GM12864 (cell line): ENCODE results near the gene SLC41A1.

ENCODE experiments used
- DNase-seq: peaks from one replicate; pipeline ENCODE4 v3.0.0-alpha.2; 2011; ENCODE audit warnings: low read depth
- H3K4me3 ChIP-seq: 2 replicates; pipeline ENCODE4 v1.5.1; 2011; ENCODE audit warnings: mild to moderate bottlenecking, low read depth, low read length, control low read depth
- CTCF ChIP-seq: IDR thresholded peaks from 2 replicates; pipeline ENCODE4 v1.5.1; 2011; ENCODE audit warnings: low read depth, mild to moderate bottlenecking, moderate library complexity, low read length, control low read depth, inconsistent platforms; ENCODE audit errors: missing control alignments

SLC41A1 gene

DNA sequence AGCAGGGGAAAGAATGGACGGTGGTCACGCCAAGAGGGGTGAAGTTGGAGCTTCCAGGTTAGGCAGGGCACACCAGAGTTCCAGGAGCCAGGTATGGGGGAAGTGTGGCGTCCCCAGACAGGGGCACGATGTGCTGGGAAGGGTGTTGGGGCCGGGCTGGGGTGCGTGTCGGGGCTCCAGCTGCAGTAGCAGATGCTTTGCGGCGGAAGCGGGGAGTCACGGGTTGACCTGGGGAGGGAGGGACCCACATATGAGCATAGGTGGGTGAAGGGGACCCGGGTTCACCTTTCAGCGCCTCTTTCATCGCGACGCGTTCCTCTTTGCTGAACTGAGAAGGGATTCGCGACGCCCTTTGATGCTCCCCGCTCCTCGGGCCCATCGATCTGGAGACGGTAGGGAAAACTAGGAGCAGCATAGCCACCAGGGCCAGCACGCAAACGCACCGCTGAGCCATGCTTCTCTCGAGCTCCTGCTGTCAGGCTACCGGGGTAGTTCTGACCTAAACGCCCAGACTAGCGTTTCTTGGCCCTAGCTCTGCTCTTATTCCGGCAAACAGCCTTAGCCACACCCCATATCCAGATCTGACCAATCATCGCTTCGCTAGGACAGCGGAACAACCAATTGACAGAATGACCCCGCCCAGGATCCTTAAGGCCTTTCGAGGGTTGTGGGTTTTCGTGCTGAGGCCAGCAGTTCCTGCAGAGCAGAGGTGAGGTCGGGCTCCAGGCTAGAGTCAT is 36.8 kb upstream of the SLC41A1 start, which contains the start of gene PM20D1:
Gene PM20D1 (minus strand): TSS at position 514 of the 737 bp plus-strand sequence. CDS start 60 bp downstream, at position 454.
- no peak within 1 kb of the TSS for H3K4me3 ChIP-seq

DNA sequence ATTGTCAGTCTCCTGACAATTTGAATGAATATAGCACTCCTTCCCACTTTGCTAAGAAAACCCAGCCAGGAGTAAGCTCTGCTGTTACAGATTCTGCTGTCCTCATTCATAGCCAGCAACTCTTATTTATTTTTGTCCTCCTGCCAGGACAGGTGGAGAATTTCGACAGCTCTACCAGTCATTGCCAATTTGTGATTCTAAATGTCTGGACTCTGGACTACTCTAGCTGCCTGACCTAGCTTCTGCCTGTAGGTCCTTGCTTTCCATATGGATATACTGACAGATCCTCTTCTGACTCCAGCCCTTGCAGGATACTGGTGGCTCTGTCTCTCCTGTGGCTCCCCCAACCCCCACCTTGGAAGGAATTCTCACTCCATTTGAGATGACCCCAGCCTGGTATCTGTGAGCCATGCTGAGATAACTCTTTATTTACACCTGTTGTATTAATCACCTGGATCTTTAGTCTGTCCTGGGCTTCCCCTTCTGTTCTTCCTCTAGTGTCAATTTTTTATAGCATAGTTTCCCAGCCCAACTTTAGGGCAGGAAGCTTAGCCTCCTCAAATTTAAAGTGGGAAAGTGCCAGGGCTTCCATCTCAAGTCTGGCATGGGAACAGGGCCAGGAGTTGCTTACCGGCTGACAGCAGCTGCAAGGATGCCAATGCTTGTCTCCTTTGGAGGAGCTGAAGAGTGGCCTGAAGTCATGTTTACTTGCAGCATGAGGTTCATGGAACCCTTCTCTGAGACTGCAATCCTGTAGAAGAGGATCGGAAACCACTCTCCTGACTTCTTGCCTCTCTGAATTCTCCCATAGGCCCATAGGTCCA is 30.2 kb upstream of the SLC41A1 start:
- no peak for DNase-seq
- TF ChIP-seq CTCF: no peak
- no peak overlapping the region for H3K4me3 ChIP-seq

More for the DNA sequence above, 36.8 kb upstream of the SLC41A1 start, which contains the start of gene PM20D1:
- TF ChIP-seq CTCF: no peak
- DNase-seq: no peak

DNA sequence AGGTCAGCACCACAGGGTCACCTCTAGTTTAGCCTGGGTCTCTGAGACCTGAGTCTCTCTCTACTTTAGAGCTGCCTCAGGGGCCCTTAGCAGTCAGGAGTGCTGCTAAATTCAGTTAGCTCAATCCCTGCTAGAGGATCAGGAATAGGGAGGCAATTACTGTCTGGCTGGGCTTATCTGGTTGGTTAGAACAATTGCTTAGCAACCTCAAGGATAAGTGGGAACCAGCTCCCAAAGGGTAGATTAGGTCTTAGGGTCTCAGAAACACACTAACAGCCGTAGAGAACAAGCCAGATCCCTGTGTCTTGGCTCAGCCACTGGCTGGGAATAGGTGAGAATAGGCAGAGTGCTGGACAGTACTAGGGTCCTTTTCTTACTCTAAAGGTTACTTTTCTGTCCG is 29.2 kb upstream of the SLC41A1 start:
- no peak for DNase-seq
- TF ChIP-seq CTCF: no peak
- no peak overlapping the region for H3K4me3 ChIP-seq

DNA sequence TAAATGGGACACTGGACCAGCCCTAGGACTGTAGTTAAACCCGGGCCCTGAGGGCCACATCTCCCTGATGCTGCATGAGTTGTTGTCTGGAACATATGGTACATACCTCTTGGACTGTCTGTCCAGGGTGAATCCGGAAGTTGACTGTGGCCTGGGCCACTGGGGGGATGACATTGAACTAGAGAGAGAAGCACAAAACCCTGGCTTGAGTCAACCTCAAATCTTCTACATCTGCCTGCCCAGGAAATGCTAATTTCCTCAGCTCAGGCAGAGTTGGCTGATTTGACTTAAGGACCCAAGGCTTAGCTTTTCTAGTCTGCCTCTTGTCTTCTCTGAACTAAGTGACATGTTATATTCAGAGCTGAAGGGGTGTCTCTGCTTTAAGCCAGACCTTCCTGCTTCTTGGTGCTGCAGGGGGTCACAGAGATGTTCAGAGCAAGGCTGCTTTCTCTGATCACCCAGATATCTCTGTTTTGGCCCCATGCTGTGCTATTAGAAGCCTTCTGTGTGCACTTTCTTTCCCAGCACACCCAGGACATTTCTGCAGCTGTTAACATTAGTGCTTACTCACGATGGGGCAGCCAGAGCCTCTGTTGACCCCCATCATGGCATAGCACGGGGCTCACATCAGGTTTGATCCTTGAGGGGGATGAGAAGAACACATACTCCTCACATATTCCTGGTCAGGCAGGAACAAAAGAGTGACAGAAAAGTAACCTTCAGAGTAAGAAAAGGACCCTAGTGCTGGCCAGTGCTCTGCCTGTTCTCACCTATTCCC is 27.3 kb upstream of the SLC41A1 start:
- TF ChIP-seq CTCF: no peak
- no peak overlapping the region for H3K4me3 ChIP-seq
- DNase-seq: no peak

GRCh38 chr1:205837382-205837970 is 24.5 kb upstream of the SLC41A1 start:
- no peak for TF ChIP-seq CTCF
- DNase-seq: no peak
- no peak overlapping the region for H3K4me3 ChIP-seq

- no peak for TF ChIP-seq CTCF
- H3K4me3 ChIP-seq: no peak overlapping the region
- DNase-seq: no peak
These were observed 21.8 kb upstream of the SLC41A1 start for GRCh38 chr1:205834751-205835150.
